OCI-LY1 (cell line): ENCODE results near the gene MID1.

Experiments
- H2AFZ ChIP-seq: fragments of 200-600 bp; sonication (generic), shearing (Covaris generic); 2 replicates; pipeline ENCODE4 v1.6.0; 2014; ENCODE audit warnings: antibody characterized with exemption, mild to moderate bottlenecking, low read length
- H3F3A ChIP-seq: fragments of 200-600 bp; sonication (generic), shearing (Covaris generic); 2 replicates; pipeline ENCODE4 v1.6.0; 2014; ENCODE audit warnings: mild to moderate bottlenecking, antibody characterized with exemption, low read length, moderate library complexity; ENCODE audit not compliant: insufficient read depth
- H3K27ac ChIP-seq: fragments of 200-600 bp; sonication (generic); 2 replicates; pipeline ENCODE4 v1.5.1; 2014; ENCODE audit warnings: low read length, mixed run types, mild to moderate bottlenecking, low read depth; ENCODE audit not compliant: poor library complexity, severe bottlenecking
- H3K27me3 ChIP-seq: fragments of 200-600 bp; sonication (generic); 2 replicates; pipeline ENCODE4 v1.6.0; 2014; ENCODE audit warnings: antibody characterized with exemption, mild to moderate bottlenecking, low read length, moderate library complexity; ENCODE audit not compliant: insufficient read depth
- H3K36me3 ChIP-seq: fragments of 200-600 bp; sonication (generic); 2 replicates; pipeline ENCODE4 v1.6.1; 2014; ENCODE audit warnings: mild to moderate bottlenecking, antibody characterized with exemption, low read length, moderate library complexity, mixed read lengths; ENCODE audit not compliant: insufficient read depth
- H3K4me1 ChIP-seq: fragments of 200-600 bp; sonication (generic); 2 replicates; pipeline ENCODE4 v1.5.1; 2014; ENCODE audit warnings: mild to moderate bottlenecking, low read length, moderate library complexity; ENCODE audit not compliant: insufficient read depth, severe bottlenecking
- H3K4me2 ChIP-seq: fragments of 200-600 bp; sonication (generic), shearing (Covaris generic); 2 replicates; pipeline ENCODE4 v1.6.1; 2014; ENCODE audit warnings: low read length
- H3K4me3 ChIP-seq: fragments of 200-600 bp; sonication (generic); 2 replicates; pipeline ENCODE4 v1.5.1; 2014; ENCODE audit warnings: low read length, low read depth, mild to moderate bottlenecking, mixed read lengths; ENCODE audit not compliant: poor library complexity, severe bottlenecking
- H3K79me2 ChIP-seq: fragments of 200-600 bp; shearing (Covaris generic); 2 replicates; pipeline ENCODE4 v1.6.1; 2016; ENCODE audit warnings: mixed run types, low read length, mixed read lengths; ENCODE audit not compliant: insufficient read depth
- H3K9ac ChIP-seq: fragments of 200-600 bp; sonication (generic), shearing (Covaris generic); 2 replicates; pipeline ENCODE4 v1.6.1; 2014; ENCODE audit warnings: mild to moderate bottlenecking, low read length, mixed read lengths
- H3K9me2 ChIP-seq: fragments of 200-600 bp; sonication (generic), shearing (Covaris generic); 2 replicates; pipeline ENCODE4 v1.6.1; 2014; ENCODE audit warnings: low read depth, mild to moderate bottlenecking, low read length, mixed read lengths
- H3K9me3 ChIP-seq: fragments of 200-600 bp; shearing (Covaris generic); 2 replicates; pipeline ENCODE4 v1.6.1; 2014; ENCODE audit warnings: low read length, mixed read lengths
- H4K20me1 ChIP-seq: fragments of 200-600 bp; sonication (generic), shearing (Covaris generic); 2 replicates; pipeline ENCODE4 v1.6.0; 2016; ENCODE audit warnings: mild to moderate bottlenecking, low read length; ENCODE audit not compliant: insufficient read depth
- CTCF ChIP-seq: fragments of 200-600 bp; sonication (generic), shearing (Covaris generic); IDR thresholded peaks from 2 replicates; pipeline ENCODE4 v1.5.1; 2017; ENCODE audit warnings: mild to moderate bottlenecking, antibody characterized with exemption, low read length, moderate library complexity, mixed read lengths
- EZH2 ChIP-seq: fragments of 200-600 bp; sonication (generic), shearing (Covaris generic); IDR thresholded peaks from 2 replicates; pipeline ENCODE4 v1.8.0; 2017; ENCODE audit warnings: borderline replicate concordance, mixed run types, mild to moderate bottlenecking, antibody characterized with exemption, low read length, moderate library complexity, mixed read lengths

Gene MID1

GRCh38 chrX:10607233-10607632 is 13.2 kb downstream of the MID1 start:
- Histone ChIP-seq H3K4me3 (no peak overlapping the region), H3K79me2 (no peaks in the 10 kb centered on the region), H3K27me3 (no peaks in the 10 kb centered on the region), H2AFZ (no peak overlapping the region), H3K9ac (no peak overlapping the region), H4K20me1 (no peaks in the 10 kb centered on the region), H3K4me2 (no peak overlapping the region), H3K9me2 (no peaks in the 10 kb centered on the region), H3K4me1 (no peaks in the 10 kb centered on the region), H3F3A (no peaks in the 10 kb centered on the region), H3K27ac (no peak overlapping the region), H3K9me3 (no peaks in the 10 kb centered on the region), H3K36me3 (no peaks in the 10 kb centered on the region)
- no peak for TF ChIP-seq CTCF
- TF ChIP-seq EZH2: no peak

- Histone ChIP-seq H3K79me2 (no peaks in the 10 kb centered on the region), H3K4me3 (no peak overlapping the region), H3K4me1 (no peaks in the 10 kb centered on the region), H3K9me2 (no peaks in the 10 kb centered on the region), H3K36me3 (no peaks in the 10 kb centered on the region), H3K4me2 (no peak overlapping the region), H3K9me3 (no peaks in the 10 kb centered on the region), H3K27ac (no peak overlapping the region), H3K9ac (no peak overlapping the region), H2AFZ (no peak overlapping the region), H3F3A (no peaks in the 10 kb centered on the region), H3K27me3 (no peaks in the 10 kb centered on the region), H4K20me1 (no peaks in the 10 kb centered on the region)
- TF ChIP-seq EZH2 (no peak), CTCF (no peak)
Measured at GRCh38 chrX:10603612-10604011, 16.8 kb downstream of the MID1 start.

GRCh38 chrX:10602646-10603045 is 17.7 kb downstream of the MID1 start:
- Histone ChIP-seq H3K9ac (no peak overlapping the region), H3K9me3 (no peaks in the 10 kb centered on the region), H3K36me3 (no peaks in the 10 kb centered on the region), H3K27me3 (no peaks in the 10 kb centered on the region), H3K4me2 (no peak overlapping the region), H2AFZ (no peak overlapping the region), H3F3A (no peaks in the 10 kb centered on the region), H3K4me1 (no peaks in the 10 kb centered on the region), H3K9me2 (no peaks in the 10 kb centered on the region), H3K79me2 (no peaks in the 10 kb centered on the region), H3K4me3 (no peak overlapping the region), H4K20me1 (no peaks in the 10 kb centered on the region), H3K27ac (no peak overlapping the region)
- TF ChIP-seq CTCF (no peak), EZH2 (no peak)
